BE2C (cell line): ENCODE results near the gene RPL27.

Experiments
- DNase-seq: peaks from one replicate; pipeline ENCODE4 v3.0.0-alpha.2; 2020
- H3K27me3 ChIP-seq: fragments of 250-450 bp; sonication (Bioruptor Pico); 2 replicates; pipeline ENCODE4 v1.5.1; 2020; ENCODE audit warnings: mild to moderate bottlenecking
- H3K36me3 ChIP-seq: fragments of 250-450 bp; sonication (Bioruptor Pico); 2 replicates; pipeline ENCODE4 v1.5.1; 2020; ENCODE audit warnings: mild to moderate bottlenecking
- H3K4me1 ChIP-seq: fragments of 250-450 bp; sonication (Bioruptor Pico); 2 replicates; pipeline ENCODE4 v1.5.1; 2020
- H3K4me3 ChIP-seq: 2 replicates; pipeline ENCODE4 v1.5.1; 2011; ENCODE audit warnings: low read depth, low read length
- H3K9me3 ChIP-seq: fragments of 250-450 bp; sonication (Bioruptor Pico); 2 replicates; pipeline ENCODE4 v1.5.1; 2020
- TF ChIP-seq, protein P1 (sequence below): IDR thresholded peaks from 2 replicates; pipeline ENCODE4 v1.5.1; 2012; ENCODE audit warnings: mild to moderate bottlenecking, low read depth, low read length

Gene RPL27

DNA sequence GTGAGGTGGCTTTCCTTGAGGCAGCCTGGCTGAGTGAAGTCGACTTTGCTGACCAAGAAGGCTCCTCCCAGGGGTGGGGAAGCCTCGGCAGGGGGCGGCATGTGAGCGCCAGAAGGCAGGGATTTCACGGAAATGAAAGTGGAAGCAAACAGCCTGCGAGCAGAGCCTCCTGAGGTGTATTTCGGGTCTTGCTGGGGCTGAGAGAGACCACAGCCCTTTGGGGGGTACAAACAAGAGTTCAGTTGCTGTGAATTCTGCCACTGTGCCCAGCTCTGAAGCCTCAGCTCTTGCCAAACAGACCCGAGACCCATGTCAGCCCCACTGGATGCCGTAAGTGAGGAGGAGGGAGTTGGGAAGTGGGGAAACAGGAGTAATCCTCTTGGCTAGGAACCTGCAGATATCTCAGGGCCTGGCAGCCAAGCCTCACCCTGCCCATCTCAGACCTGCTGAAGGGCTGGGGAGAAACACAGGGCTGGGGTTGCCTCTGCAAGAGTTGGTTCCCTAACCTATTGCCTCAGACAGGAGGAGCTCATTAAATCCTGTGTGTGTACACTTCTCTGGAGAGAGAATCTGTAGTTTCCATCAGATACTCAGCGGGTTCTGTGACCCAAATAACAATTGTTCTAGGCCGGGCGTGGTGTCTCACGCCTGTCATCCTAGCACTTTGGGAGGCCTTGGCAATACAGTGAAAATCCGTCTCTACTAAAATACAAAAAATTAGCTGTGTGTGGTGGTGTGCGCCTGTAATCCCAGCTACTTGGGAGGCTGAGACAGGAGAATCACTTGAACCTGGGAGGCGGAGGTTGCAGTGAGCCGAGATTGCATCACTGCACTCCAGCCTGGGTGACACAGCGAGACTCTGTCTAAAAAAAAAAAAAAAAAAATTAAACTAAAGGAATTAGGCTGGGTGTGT, 8.7 kb downstream of the RPL27 start, which contains the start of gene IFI35:
TSS of gene IFI35 (plus strand) at position 146 of the 913 bp plus-strand sequence. CDS start at position 310, 164 bp downstream.
- peaks cover 28% of the 10 kb centered on the region for H3K36me3 ChIP-seq
- DNase-seq, result peak; percentile 71
- H3K4me1 ChIP-seq, result no peaks in the 10 kb centered on the region
- no peaks in the 10 kb centered on the region for H3K27me3 ChIP-seq
- no peaks in the 10 kb centered on the region for H3K9me3 ChIP-seq
- peak within 1 kb of the TSS; percentile 50 for H3K4me3 ChIP-seq
- TF ChIP-seq, protein P1, sequence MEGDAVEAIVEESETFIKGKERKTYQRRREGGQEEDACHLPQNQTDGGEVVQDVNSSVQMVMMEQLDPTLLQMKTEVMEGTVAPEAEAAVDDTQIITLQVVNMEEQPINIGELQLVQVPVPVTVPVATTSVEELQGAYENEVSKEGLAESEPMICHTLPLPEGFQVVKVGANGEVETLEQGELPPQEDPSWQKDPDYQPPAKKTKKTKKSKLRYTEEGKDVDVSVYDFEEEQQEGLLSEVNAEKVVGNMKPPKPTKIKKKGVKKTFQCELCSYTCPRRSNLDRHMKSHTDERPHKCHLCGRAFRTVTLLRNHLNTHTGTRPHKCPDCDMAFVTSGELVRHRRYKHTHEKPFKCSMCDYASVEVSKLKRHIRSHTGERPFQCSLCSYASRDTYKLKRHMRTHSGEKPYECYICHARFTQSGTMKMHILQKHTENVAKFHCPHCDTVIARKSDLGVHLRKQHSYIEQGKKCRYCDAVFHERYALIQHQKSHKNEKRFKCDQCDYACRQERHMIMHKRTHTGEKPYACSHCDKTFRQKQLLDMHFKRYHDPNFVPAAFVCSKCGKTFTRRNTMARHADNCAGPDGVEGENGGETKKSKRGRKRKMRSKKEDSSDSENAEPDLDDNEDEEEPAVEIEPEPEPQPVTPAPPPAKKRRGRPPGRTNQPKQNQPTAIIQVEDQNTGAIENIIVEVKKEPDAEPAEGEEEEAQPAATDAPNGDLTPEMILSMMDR, result peak; percentile 54

DNA sequence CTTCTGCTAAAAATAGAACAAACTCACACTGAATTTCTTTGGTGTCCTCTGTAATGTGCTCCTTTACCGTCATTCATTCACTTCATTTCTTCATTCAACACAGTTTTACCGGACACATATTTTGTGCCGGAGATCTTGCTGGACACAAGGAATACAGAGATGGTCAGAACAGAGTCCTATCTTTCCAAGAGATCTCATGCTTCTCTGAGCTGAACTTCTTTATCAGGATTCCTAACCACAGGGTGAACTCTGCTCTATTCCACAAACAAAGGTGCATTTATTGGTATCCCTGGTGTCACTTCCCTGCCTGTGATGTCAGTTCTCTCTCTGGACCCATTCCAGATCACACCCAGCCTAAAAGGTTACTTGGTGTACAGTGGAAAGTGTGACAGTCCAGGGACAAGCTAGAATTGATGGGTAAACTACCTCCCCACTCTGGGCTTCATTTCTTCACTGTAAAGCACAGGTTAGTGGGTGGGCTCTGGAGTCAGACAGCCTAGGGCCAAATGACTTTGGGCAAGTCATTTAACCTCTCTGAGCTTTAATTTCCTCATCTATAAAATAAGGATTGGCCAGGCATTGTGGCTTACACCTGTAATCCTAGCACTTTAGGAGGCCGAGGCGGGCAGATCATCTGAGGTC, 12.6 kb downstream of the RPL27 start:
- H3K36me3 ChIP-seq, result no peaks in the 10 kb centered on the region
- no peak for DNase-seq
- TF ChIP-seq, protein P1, result no peak
- no peaks in the 10 kb centered on the region for H3K27me3 ChIP-seq
- no peaks in the 10 kb centered on the region for H3K9me3 ChIP-seq
- no peaks in the 10 kb centered on the region for H3K4me1 ChIP-seq
- H3K4me3 ChIP-seq, result no peak overlapping the region

DNA sequence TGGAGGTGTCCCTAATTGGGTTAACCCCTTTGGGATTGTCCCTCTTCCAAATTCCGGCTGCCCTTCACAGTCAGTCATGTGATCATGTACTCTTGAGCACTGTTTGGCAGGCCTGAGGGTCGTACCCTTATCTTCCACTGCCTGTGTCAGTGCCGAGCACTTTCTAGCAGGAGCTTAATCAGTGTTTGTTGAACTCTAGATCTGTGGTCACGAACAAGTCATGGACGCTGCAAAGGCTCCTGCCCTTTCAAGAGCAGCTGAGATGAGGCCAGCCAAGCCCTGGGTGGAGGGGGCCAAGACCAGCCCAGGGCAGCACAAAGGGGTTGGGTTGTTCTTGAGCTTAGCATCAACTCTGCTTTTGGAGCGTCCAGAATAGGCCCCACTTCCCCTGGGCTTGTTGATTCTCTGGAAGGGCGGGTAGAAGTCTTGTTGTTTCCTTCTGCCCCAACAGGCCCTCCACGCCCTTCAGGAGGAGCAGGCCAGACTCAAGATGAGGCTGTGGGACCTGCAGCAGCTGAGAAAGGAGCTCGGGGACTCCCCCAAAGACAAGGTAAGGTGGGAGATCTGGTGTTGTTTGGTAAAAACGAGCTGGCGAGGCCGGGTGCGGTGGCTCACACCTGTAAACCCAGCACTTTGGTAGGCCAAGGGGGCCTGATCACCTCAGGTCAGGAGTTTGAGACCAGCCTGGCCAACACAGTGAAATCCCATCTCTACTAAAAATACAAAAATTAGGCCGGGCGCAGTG, 13.7 kb downstream of the RPL27 start:
- H3K27me3 ChIP-seq, result no peaks in the 10 kb centered on the region
- no peak overlapping the region for H3K4me3 ChIP-seq
- no peak for DNase-seq
- no peaks in the 10 kb centered on the region; the same call in 1 of the 2 replicates for H3K36me3 ChIP-seq
- no peaks in the 10 kb centered on the region for H3K4me1 ChIP-seq
- H3K9me3 ChIP-seq, result no peaks in the 10 kb centered on the region
- TF ChIP-seq, protein P1, result no peak

DNA sequence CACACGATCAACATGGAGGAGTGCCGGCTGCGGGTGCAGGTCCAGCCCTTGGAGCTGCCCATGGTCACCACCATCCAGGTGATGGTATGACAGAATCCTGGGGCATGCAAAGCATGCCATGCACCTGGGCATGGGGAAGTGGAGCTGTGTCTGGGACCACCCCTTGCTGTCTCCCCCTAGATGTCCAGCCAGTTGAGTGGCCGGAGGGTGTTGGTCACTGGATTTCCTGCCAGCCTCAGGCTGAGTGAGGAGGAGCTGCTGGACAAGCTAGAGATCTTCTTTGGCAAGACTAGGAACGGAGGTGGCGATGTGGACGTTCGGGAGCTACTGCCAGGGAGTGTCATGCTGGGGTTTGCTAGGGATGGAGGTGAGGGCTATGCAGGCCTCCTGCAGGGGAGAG, 15.1 kb downstream of the RPL27 start:
- H3K36me3 ChIP-seq, result peaks cover 6% of the 10 kb centered on the region; the same call in 1 of the 2 replicates
- H3K9me3 ChIP-seq, result no peaks in the 10 kb centered on the region
- no peak overlapping the region for H3K4me3 ChIP-seq
- TF ChIP-seq, protein P1, result no peak
- H3K27me3 ChIP-seq, result no peaks in the 10 kb centered on the region
- peaks cover 6% of the 10 kb centered on the region for H3K4me1 ChIP-seq
- DNase-seq, result no peak

DNA sequence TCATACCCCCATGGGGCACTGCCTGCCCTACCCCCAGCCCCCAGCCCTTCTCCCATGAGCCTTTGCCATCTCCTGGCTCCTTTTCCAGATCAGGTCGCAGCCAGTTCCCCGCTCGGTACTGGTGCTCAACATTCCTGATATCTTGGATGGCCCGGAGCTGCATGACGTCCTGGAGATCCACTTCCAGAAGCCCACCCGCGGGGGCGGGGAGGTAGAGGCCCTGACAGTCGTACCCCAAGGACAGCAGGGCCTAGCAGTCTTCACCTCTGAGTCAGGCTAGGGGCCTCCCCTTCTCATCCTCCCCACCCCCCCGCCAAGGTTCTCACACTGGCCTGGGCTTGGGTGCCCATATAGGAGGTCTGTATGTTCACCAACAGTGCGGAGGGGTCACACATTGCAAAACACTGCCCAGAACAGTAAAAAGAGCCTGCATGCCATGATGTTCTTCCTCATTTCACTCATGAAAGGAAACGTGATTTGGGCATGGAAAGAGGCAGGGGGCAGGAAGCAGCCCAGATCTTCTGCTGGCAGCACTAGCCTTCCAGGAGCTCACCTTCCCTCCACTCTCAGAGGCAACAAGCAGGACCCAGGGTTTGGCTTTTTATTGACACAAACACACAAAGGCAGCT, 15.9 kb downstream of the RPL27 start:
- H3K36me3 ChIP-seq, result peaks cover 6% of the 10 kb centered on the region; the same call in 1 of the 2 replicates
- TF ChIP-seq, protein P1, result no peak
- H3K27me3 ChIP-seq, result no peaks in the 10 kb centered on the region
- no peak overlapping the region for H3K4me3 ChIP-seq
- peaks cover 13% of the 10 kb centered on the region for H3K4me1 ChIP-seq
- DNase-seq, result no peak
- no peaks in the 10 kb centered on the region for H3K9me3 ChIP-seq
